Sigmoid colon (tissue), 7 donors: ENCODE results near the gene GRID1. TPM values are rescaled to one million over a fixed set of nuclear protein-coding genes. Genes with fewer than 3 reads are reported as not detected.

ENCODE experiments used
- DNase-seq: peaks from one replicate; pipeline ENCODE4 v3.0.0-alpha.2; 2019
- H3K27ac ChIP-seq, 4 donors: fragments of 200-600 bp; sonication (generic); one replicate each; pipeline ENCODE4 v1.5.1; 2016 to 2019; ENCODE audit warnings: mild to moderate bottlenecking in 1 of 4
- H3K27me3 ChIP-seq, 3 donors: fragments of 200-600 bp; sonication (generic); one replicate each; pipeline ENCODE4 v1.5.1; 2019; ENCODE audit warnings: mild to moderate bottlenecking in 1 of 3
- H3K36me3 ChIP-seq, 4 donors: fragments of 200-600 bp; sonication (generic); one replicate each; pipeline ENCODE4 v1.5.1; 2016 to 2019
- H3K4me1 ChIP-seq, 4 donors: fragments of 200-600 bp; sonication (generic); one replicate each; pipeline ENCODE4 v1.5.1; 2017 to 2019
- H3K4me3 ChIP-seq, 4 donors: fragments of 200-600 bp; sonication (generic); one replicate each; pipeline ENCODE4 v1.5.1; 2017 to 2019; ENCODE audit warnings: mild to moderate bottlenecking in 2 of 4, moderate library complexity in 1 of 4
- H3K9me3 ChIP-seq, 4 donors: fragments of 200-600 bp in 3 of 4; sonication (generic) in 3 of 4; one replicate each; pipeline versions ENCODE4 v1.5.1 to v1.6.1; 2013 to 2019
- CTCF ChIP-seq, 4 experiments: fragments of 450-650 bp in 3 of 4; fragments of 200-600 bp in 1 of 4; IDR thresholded peaks; one replicate each; pipeline ENCODE4 v1.5.1; 2016 to 2019; ENCODE audit warnings: antibody characterized with exemption in 4 of 4, mild to moderate bottlenecking in 3 of 4, moderate library complexity in 2 of 4
- EP300 ChIP-seq, 4 donors: sonication (generic); formaldehyde crosslinking; IDR thresholded peaks; one replicate each; pipeline ENCODE4 v1.6.1; 2017; ENCODE audit warnings: antibody characterized with exemption in 4 of 4
- POLR2A ChIP-seq, 2 donors: fragments of 450-650 bp; IDR thresholded peaks; one replicate each; pipeline ENCODE4 v1.6.1; 2016; ENCODE audit warnings: antibody characterized with exemption in 2 of 2, mild to moderate bottlenecking in 2 of 2, moderate library complexity in 2 of 2
- POLR2AphosphoS5 ChIP-seq, 4 donors: sonication (generic); formaldehyde crosslinking; IDR thresholded peaks; one replicate each; pipeline ENCODE4 v1.6.1; 2017; ENCODE audit warnings: antibody characterized with exemption in 4 of 4
- WGBS, 2 donors: extraction: QIAGEN DNeasy Blood & Tissue Kit; methylation state at CpG; one replicate each; pipeline ENCODE4 v1.1.7; 2013; 5-methylcytosine and 5-hydroxymethylcytosine counted together
- intact Hi-C: fragments of 100-400 bp; cut with DNase I; formaldehyde crosslinking; loops from one replicate; pipeline ENCODE4 v1.15.1; 2023
- polyA plus RNA-seq, 3 donors: library from polyadenylated mRNA; stranded (reverse); fragments of 200-250 nt; gene quantifications; one replicate each; pipeline ENCODE4 v1.2.3, GENCODE V29; 2013
- total RNA-seq, 4 donors: library from RNA; depleted of rRNA; stranded (reverse); fragments of >200 nt; gene quantifications; one replicate each; pipeline ENCODE4 v1.1.0, GENCODE V29; 2016
- donor health status: healthy with polysubstance abuse.
- donor health status: Bipolar disorder and iron deficiency.
- donor health status: healthy.

Gene GRID1
- total RNA-seq (1 to 10 TPM in 3 of 4 donors, under 1 TPM in 1; 0.66 to 4.7 (median 1.5) TPM), polyA plus RNA-seq (1 to 10 TPM in 1 of 3 donors, not detected in 2; 1.1 TPM)

GRCh38 chr10:86366033-86366901 is at the start of gene GRID1:
Gene GRID1, minus strand, starts transcription at chr10:86366795.
- peak within 1 kb of the TSS in 2 of 4 donors; percentile 36 to 44 for H3K27ac ChIP-seq
- no peaks in the 10 kb centered on the region for H3K36me3 ChIP-seq
- 1% methylated on average over 117 to 118 of the region's 119 CpGs for WGBS, 2 donors
- peak; percentile 69 for DNase-seq
- peaks cover 28 to 78% (median 68%) of the 10 kb centered on the region in 3 donors for H3K27me3 ChIP-seq
- TF ChIP-seq POLR2AphosphoS5 (IDR thresholded peaks at IDR 0.05) (no peak), POLR2A (IDR thresholded peaks at IDR 0.05) (no peak), EP300 (IDR thresholded peaks at IDR 0.05) (no peak), CTCF (IDR thresholded peaks at IDR 0.05) (no peak)
- peaks cover 0 to 46% (median 39%) of the 10 kb centered on the region in 4 donors for H3K4me1 ChIP-seq
- peak within 1 kb of the TSS; percentile 27 to 64 (median 51) for H3K4me3 ChIP-seq
- intact Hi-C loops, result loop anchor here (10.0 kb wide), 1 partner anchor 571 kb away; no protein-coding TSS in a partner anchor
- H3K9me3 ChIP-seq, result no peaks in the 10 kb centered on the region

- intact Hi-C loops, result no loop called here
- H3K4me3 ChIP-seq, result no peak overlapping the region
- H3K27ac ChIP-seq, result no peak overlapping the region
- H3K27me3 ChIP-seq, result no peaks in the 10 kb centered on the region
- DNase-seq, result no peak
- H3K4me1 ChIP-seq, result peaks cover 0 to 37% (median 33%) of the 10 kb centered on the region in 4 donors
- WGBS, 2 donors, result 46 to 52% methylated on average over 5 of the region's 5 CpGs
- no peaks in the 10 kb centered on the region for H3K9me3 ChIP-seq
- TF ChIP-seq EP300 (IDR thresholded peaks at IDR 0.05), result no peak
- no peak for TF ChIP-seq POLR2A (IDR thresholded peaks at IDR 0.05)
- no peak for TF ChIP-seq POLR2AphosphoS5 (IDR thresholded peaks at IDR 0.05)
- no peak for TF ChIP-seq CTCF (IDR thresholded peaks at IDR 0.05)
- no peaks in the 10 kb centered on the region for H3K36me3 ChIP-seq
These were observed 49.0 kb upstream of the GRID1 start for GRCh38 chr10:86415583-86415982.

- TF ChIP-seq POLR2AphosphoS5 (IDR thresholded peaks at IDR 0.05), result no peak
- no peak for TF ChIP-seq EP300 (IDR thresholded peaks at IDR 0.05)
- TF ChIP-seq POLR2A (IDR thresholded peaks at IDR 0.05), result no peak
- TF ChIP-seq CTCF (IDR thresholded peaks at IDR 0.05), result no peak
- Histone ChIP-seq H3K36me3 (no peaks in the 10 kb centered on the region), H3K4me3 (no peak overlapping the region), H3K9me3 (no peaks in the 10 kb centered on the region), H3K27me3 (no peaks in the 10 kb centered on the region), H3K27ac (no peak overlapping the region), H3K4me1 (peaks cover 0 to 37% (median 33%) of the 10 kb centered on the region in 4 donors)
- intact Hi-C loops, result no loop called here
- 21 to 77% methylated on average over 3 of the region's 3 CpGs for WGBS, 2 donors
- DNase-seq, result no peak
These were observed 48.5 kb upstream of the GRID1 start for GRCh38 chr10:86415116-86415515.

- no peaks in the 10 kb centered on the region for H3K27me3 ChIP-seq
- no peaks in the 10 kb centered on the region for H3K36me3 ChIP-seq
- H3K4me3 ChIP-seq, result peak overlapping the region in 1 of 4 donors; percentile 7
- H3K27ac ChIP-seq, result peak overlapping the region in 2 of 4 donors; percentile 69 to 71
- intact Hi-C loops, result no loop called here
- TF ChIP-seq CTCF (IDR thresholded peaks at IDR 0.05), result no peak
- TF ChIP-seq POLR2AphosphoS5 (IDR thresholded peaks at IDR 0.05), result peak; percentile 44 to 78 (median 76)
- peaks cover 0 to 37% (median 33%) of the 10 kb centered on the region in 4 donors for H3K4me1 ChIP-seq
- no peak for DNase-seq
- H3K9me3 ChIP-seq, result no peaks in the 10 kb centered on the region
- 29 to 63% methylated on average over 6 of the region's 6 CpGs for WGBS, 2 donors
These were observed 46.6 kb upstream of the GRID1 start for GRCh38 chr10:86413046-86413728.
